DND-41 (cell line): Measurements from ENCODE around the gene WNT1.

Experiments used
- ATAC-seq: fragments of 200-7000 bp; cut with Tn5 transposase; 3 replicates; pipeline ENCODE4 v1.9.1; 2021; ENCODE audit warnings: low read depth; ENCODE audit not compliant: insufficient read depth
- DNase-seq: peaks from one replicate; pipeline ENCODE4 v3.0.0-alpha.2; 2020
- H2AFZ ChIP-seq: 2 replicates; pipeline ENCODE4 v1.6.0; 2012; ENCODE audit warnings: low read depth, low read length
- H3K27ac ChIP-seq: 2 replicates; pipeline ENCODE4 v1.5.1; 2012; ENCODE audit warnings: low read length, inconsistent platforms
- H3K27me3 ChIP-seq: fragments of 200-600 bp; sonication (generic); 2 replicates; pipeline ENCODE4 v1.6.0; 2012; ENCODE audit warnings: low read length, mild to moderate bottlenecking, inconsistent platforms; ENCODE audit not compliant: insufficient read depth, poor library complexity
- H3K36me3 ChIP-seq: 2 replicates; pipeline ENCODE4 v1.5.1; 2012; ENCODE audit warnings: low read length, inconsistent platforms; ENCODE audit not compliant: insufficient read depth
- H3K4me1 ChIP-seq: 2 replicates; pipeline ENCODE4 v1.5.1; 2012; ENCODE audit warnings: mild to moderate bottlenecking, low read length; ENCODE audit not compliant: insufficient read depth
- H3K4me2 ChIP-seq: 2 replicates; pipeline ENCODE4 v1.6.0; 2012; ENCODE audit warnings: mild to moderate bottlenecking, moderate library complexity, low read length, inconsistent platforms; ENCODE audit not compliant: insufficient read depth
- H3K4me3 ChIP-seq, 2 experiments: fragments of 200-600 bp in 1 of 2; shearing (Covaris generic) in 1 of 2; 2 replicates each; pipeline ENCODE4 v1.5.1; 2012 to 2016; ENCODE audit warnings: inconsistent platforms in 2 of 2, low read length in 2 of 2, mild to moderate bottlenecking in 2 of 2, low read depth in 1 of 2, moderate library complexity in 1 of 2
- H3K79me2 ChIP-seq: 2 replicates; pipeline ENCODE4 v1.6.0; 2012; ENCODE audit warnings: low read length, inconsistent platforms; ENCODE audit not compliant: insufficient read depth
- H3K9ac ChIP-seq: 2 replicates; pipeline ENCODE4 v1.6.0; 2012; ENCODE audit warnings: low read depth, mild to moderate bottlenecking, inconsistent platforms, low read length, moderate library complexity
- H3K9me3 ChIP-seq: 2 replicates; pipeline ENCODE4 v1.5.1; 2012; ENCODE audit warnings: low read length, moderate library complexity, mild to moderate bottlenecking, inconsistent platforms; ENCODE audit not compliant: insufficient read depth, severe bottlenecking
- H4K20me1 ChIP-seq: 2 replicates; pipeline ENCODE4 v1.6.0; 2012; ENCODE audit warnings: low read length; ENCODE audit not compliant: insufficient read depth
- CTCF ChIP-seq: IDR thresholded peaks from 2 replicates; pipeline ENCODE4 v1.5.1; 2012; ENCODE audit warnings: borderline replicate concordance, low read length, moderate library complexity, mild to moderate bottlenecking; ENCODE audit not compliant: poor library complexity, severe bottlenecking; ENCODE audit errors: extremely low read depth
- EZH2 ChIP-seq: IDR thresholded peaks from 3 replicates; pipeline ENCODE4 v1.6.1; 2012; ENCODE audit warnings: borderline replicate concordance, low read depth, mild to moderate bottlenecking, moderate library complexity, low read length, inconsistent platforms; ENCODE audit not compliant: severe bottlenecking

Gene WNT1

GRCh38 chr12:48936379-48936979, 41.6 kb upstream of the WNT1 start:
- Histone ChIP-seq H4K20me1 (peaks cover 47% of the 10 kb centered on the region), H2AFZ (no peak overlapping the region), H3K9me3 (no peaks in the 10 kb centered on the region), H3K36me3 (peaks cover 92% of the 10 kb centered on the region), H3K4me3 (no peak overlapping the region), H3K9ac (no peak overlapping the region), H3K79me2 (peaks cover 9% of the 10 kb centered on the region), H3K4me2 (no peak overlapping the region), H3K4me1 (peaks cover 5% of the 10 kb centered on the region; the same call in 1 of the 2 replicates), H3K27me3 (no peaks in the 10 kb centered on the region), H3K27ac (no peak overlapping the region)
- peak; percentile 77 for DNase-seq
- peak; percentile 86 for ATAC-seq
- TF ChIP-seq EZH2 (no peak), CTCF (peak; percentile 95)

- peaks cover 51% of the 10 kb centered on the region for H4K20me1 ChIP-seq
- H3K4me1 ChIP-seq = peaks cover 5% of the 10 kb centered on the region; the same call in 1 of the 2 replicates
- no peak overlapping the region for H3K9ac ChIP-seq
- DNase-seq = peak; percentile 16
- no peak overlapping the region for H3K4me3 ChIP-seq
- 0 out of 3 replicates have a peak, but pooled peaks have one; percentile 39 for ATAC-seq
- peaks cover 15% of the 10 kb centered on the region for H3K79me2 ChIP-seq
- H3K27me3 ChIP-seq = no peaks in the 10 kb centered on the region
- no peak overlapping the region for H3K4me2 ChIP-seq
- no peak overlapping the region for H2AFZ ChIP-seq
- H3K9me3 ChIP-seq = no peaks in the 10 kb centered on the region
- H3K27ac ChIP-seq = no peak overlapping the region
- TF ChIP-seq EZH2 (no peak), CTCF (peak; percentile 45)
- peaks cover 93% of the 10 kb centered on the region for H3K36me3 ChIP-seq
Observed at GRCh38 chr12:48937170-48937569, 41.0 kb upstream of the WNT1 start.

GRCh38 chr12:48938805-48939204, 39.3 kb upstream of the WNT1 start:
- Histone ChIP-seq H3K36me3 (peaks cover 83% of the 10 kb centered on the region), H3K79me2 (peaks cover 29% of the 10 kb centered on the region), H3K9me3 (no peaks in the 10 kb centered on the region), H3K4me3 (no peak overlapping the region), H3K4me1 (peaks cover 5% of the 10 kb centered on the region; the same call in 1 of the 2 replicates), H4K20me1 (peaks cover 55% of the 10 kb centered on the region), H3K4me2 (no peak overlapping the region), H3K9ac (no peak overlapping the region), H2AFZ (no peak overlapping the region), H3K27ac (no peak overlapping the region), H3K27me3 (no peaks in the 10 kb centered on the region)
- ATAC-seq (no peak), DNase-seq (no peak)
- TF ChIP-seq EZH2 (no peak), CTCF (no peak)

- Histone ChIP-seq H3K4me2 (no peak overlapping the region), H2AFZ (no peak overlapping the region), H3K4me3 (no peak overlapping the region), H3K9me3 (no peaks in the 10 kb centered on the region), H4K20me1 (peaks cover 57% of the 10 kb centered on the region), H3K79me2 (peaks cover 39% of the 10 kb centered on the region), H3K27ac (no peak overlapping the region), H3K36me3 (peaks cover 79% of the 10 kb centered on the region), H3K27me3 (no peaks in the 10 kb centered on the region), H3K9ac (no peak overlapping the region), H3K4me1 (no peaks in the 10 kb centered on the region)
- DNase-seq (no peak), ATAC-seq (no peak)
- TF ChIP-seq CTCF (no peak), EZH2 (no peak)
Observed at GRCh38 chr12:48940181-48940580, 37.9 kb upstream of the WNT1 start.
